HG03108 (cell line): ENCODE measurements around the gene PDZK1.
"Not testable (repeated sequence)": the region's sequence is repeated elsewhere in the genome, so short reads cannot be mapped to it uniquely, and the experiment has no call there.

Experiments
- ATAC-seq: cut with Tn5 transposase; IDR thresholded peaks from one replicate; pipeline ENCODE4 v1.9.1; 2021; ENCODE audit warnings: moderate library complexity; ENCODE audit not compliant: unreplicated experiment

The PDZK1 gene

DNA sequence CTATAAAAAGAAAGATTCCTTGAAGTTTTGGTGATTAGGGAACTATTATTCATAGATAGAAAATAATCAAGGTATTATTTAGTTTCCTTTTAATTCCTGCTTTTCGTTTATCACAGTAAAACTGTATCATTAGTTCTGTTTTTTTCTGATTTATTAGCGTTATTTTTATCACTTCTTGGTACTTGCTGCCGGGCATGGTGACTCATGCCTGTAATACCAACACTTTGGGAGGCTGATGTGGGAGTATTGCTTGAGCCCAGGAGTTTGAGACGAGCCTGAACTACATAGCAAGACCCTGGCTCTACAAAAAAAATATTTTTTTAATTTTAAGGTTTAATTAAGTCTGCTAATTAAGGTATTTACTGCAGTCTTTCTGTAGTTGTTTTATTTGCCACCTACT lies 42.2 kb downstream of the PDZK1 start:
- not testable (repeated sequence) for ATAC-seq

DNA sequence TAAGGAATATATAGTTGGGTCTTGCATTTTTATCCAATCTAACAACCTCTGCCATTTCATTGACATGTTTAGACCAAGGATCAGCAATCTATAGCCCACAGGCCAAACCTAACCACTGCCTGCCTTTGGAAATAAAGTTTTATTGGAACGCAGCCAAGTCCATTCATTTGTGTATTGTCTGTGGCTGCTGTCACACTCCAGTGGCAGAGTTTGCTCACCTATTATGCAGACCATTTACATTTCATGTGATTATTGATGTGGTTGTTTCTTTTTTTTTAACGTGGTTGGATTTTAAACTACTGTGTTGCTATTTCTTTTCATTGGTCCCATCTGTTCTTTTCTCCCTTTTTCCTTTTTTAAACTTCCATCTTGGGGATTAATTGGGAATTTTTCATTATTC lies 44.7 kb downstream of the PDZK1 start:
- not testable (repeated sequence) for ATAC-seq

DNA sequence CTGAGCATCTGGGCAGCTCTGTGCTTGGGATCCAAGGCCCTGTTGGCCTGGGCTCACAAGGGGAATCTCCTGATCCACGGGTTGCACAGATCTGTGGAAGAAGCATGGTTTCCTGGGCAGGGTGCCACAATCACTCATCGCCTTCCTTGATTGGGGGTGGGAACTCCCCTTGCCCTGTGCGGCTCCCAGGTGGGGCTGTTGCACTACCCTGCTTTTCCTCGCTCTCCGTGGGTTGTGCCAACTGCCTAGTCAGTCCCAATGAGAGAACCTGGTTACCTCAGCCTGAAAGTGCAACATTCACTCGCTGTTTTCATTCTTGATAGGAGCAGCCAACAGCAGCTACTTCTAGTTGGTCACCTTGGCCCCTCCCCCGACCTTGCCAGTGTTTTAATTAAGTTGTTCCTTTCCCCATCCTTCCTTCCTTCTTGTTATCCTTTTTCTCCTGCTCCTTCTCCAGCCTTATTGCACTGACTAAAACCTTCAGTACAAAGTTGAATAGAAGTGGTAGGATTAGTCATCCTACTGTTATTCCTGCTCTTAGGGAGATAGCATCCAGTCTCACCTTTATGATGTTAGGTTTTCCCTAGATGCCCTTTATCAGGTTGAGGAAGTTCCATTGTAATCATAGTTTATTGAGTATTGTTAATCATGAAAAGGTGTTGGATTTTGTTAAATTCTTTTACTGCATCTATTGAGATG lies 50.8 kb downstream of the PDZK1 start:
- not testable (repeated sequence) for ATAC-seq

DNA sequence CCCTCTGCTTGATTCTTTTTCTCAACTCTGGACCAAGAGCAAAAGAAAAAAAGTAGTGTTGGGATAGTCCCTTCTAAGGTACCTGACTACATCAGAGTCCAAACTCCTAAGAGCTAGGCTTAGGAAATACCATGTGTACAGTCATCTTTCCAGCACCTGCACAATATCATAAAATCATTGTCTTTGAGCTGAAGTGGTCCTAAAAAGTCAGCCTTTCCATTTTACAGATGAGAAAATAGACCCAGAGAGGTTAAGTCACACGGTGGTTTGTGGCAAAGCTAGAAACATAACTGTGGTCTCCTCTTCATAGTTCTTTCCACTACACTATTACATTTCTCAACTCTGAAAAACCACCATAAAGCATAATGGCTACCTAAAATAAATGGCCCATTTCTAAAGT lies 63.2 kb downstream of the PDZK1 start:
- not testable (repeated sequence) for ATAC-seq

DNA sequence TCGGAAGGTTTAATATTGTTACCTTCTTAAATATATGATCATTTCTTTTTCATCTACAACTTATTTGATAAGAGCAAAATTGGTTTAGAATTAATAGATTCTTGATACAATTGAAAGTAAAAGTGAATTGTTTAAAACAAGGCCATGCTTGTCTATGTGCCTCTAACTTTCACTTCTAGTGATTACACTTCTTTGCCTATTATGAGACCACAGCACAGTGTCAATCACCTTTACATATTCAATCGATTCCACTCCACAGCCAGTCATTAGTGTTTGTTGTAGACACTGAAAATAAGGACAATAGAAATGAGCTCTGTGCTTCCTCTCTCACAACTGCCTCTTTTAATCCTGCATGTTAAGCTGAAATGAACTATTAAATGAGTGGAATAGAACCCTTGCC lies 65.3 kb downstream of the PDZK1 start:
- ATAC-seq, result not testable (repeated sequence)

DNA sequence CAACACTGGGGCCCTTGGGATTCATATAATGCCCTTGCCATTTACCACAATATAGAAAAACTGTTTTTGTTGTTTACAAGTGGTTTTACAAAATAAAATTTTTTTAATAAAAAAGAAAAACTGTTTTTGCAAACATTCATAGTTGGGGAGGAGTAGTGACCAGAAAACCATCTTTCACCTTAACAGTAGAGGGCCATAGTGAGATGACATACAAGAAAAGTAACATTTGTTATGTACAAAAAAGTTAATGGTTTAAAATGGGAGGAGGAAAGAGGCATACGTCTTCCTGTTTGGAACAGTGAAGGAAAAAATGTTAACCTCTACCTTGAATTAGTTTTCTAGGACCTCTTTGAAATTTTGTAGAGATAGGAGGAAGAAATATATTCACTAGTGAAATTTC lies 70.9 kb downstream of the PDZK1 start:
- ATAC-seq, result not testable (repeated sequence)

DNA sequence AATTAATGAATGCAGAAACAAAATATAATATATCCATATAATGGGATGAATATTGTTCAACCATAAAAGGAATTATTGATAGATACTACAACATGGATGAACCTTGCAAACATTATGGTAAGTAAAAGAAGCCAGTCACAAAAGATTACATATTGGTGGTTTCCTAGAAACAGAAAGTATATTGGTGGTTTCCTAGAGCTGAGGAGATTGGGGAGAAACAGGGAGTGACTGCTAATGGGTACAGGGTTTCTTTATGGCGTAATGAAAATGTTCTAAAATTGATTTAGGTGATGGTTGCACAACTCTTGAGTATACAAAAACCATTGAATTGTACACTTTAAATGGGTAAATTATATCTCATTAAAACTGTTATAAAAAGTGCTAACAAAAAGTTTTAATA lies 85.0 kb downstream of the PDZK1 start:
- ATAC-seq, result not testable (repeated sequence)
